Neural crest cell (in vitro differentiated cells): ENCODE data around the gene INHBB. TPM values are rescaled to one million over a fixed set of nuclear protein-coding genes. Genes with fewer than 3 reads are reported as not detected.

ENCODE experiments used
- DNase-seq: peaks from one replicate; pipeline ENCODE4 v3.0.0; 2021; ENCODE audit warnings: low read depth, mixed read lengths, low spot score
- H3K27ac Mint-ChIP-seq: one replicate; pipeline ENCODE4 v1.8.0; 2021; ENCODE audit warnings: mild to moderate bottlenecking, mixed read lengths; ENCODE audit not compliant: unreplicated experiment
- H3K27me3 Mint-ChIP-seq: 2 replicates; pipeline ENCODE4 v1.8.0; 2021; ENCODE audit warnings: low read depth, mild to moderate bottlenecking, mixed read lengths
- H3K36me3 Mint-ChIP-seq: 2 replicates; pipeline ENCODE4 v1.8.0; 2021; ENCODE audit warnings: low read depth, mild to moderate bottlenecking, mixed read lengths
- H3K4me1 Mint-ChIP-seq: 2 replicates; pipeline ENCODE4 v1.8.0; 2021; ENCODE audit warnings: mixed read lengths
- H3K4me3 Mint-ChIP-seq: one replicate; pipeline ENCODE4 v1.8.0; 2021; ENCODE audit warnings: mild to moderate bottlenecking, mixed read lengths
- H3K9me3 Mint-ChIP-seq: 2 replicates; pipeline ENCODE4 v1.8.0; 2021; ENCODE audit warnings: mixed read lengths
- total RNA-seq: library from RNA; stranded (reverse); gene quantifications from 2 replicates; pipeline ENCODE4 v1.2.1, GENCODE V29; 2021
- TF ChIP-seq, protein P1 (sequence below): fragments of 200-600 bp; sonication (generic); conservative IDR thresholded peaks from 2 replicates; pipeline ENCODE4 v1.5.0; 2021; ENCODE audit warnings: antibody characterized with exemption, mild to moderate bottlenecking

Gene INHBB
- total RNA-seq, 1 donor from 2014 or later, result 0.49 TPM

GRCh38 chr2:120398996-120399888 lies 53.3 kb downstream of the INHBB start:
- peaks cover 6% of the 10 kb centered on the region for H3K27me3 Mint-ChIP-seq
- H3K4me3 Mint-ChIP-seq, result no peak overlapping the region
- TF ChIP-seq, protein P1, sequence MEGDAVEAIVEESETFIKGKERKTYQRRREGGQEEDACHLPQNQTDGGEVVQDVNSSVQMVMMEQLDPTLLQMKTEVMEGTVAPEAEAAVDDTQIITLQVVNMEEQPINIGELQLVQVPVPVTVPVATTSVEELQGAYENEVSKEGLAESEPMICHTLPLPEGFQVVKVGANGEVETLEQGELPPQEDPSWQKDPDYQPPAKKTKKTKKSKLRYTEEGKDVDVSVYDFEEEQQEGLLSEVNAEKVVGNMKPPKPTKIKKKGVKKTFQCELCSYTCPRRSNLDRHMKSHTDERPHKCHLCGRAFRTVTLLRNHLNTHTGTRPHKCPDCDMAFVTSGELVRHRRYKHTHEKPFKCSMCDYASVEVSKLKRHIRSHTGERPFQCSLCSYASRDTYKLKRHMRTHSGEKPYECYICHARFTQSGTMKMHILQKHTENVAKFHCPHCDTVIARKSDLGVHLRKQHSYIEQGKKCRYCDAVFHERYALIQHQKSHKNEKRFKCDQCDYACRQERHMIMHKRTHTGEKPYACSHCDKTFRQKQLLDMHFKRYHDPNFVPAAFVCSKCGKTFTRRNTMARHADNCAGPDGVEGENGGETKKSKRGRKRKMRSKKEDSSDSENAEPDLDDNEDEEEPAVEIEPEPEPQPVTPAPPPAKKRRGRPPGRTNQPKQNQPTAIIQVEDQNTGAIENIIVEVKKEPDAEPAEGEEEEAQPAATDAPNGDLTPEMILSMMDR, result no peak
- DNase-seq, result no peak
- no peaks in the 10 kb centered on the region for H3K4me1 Mint-ChIP-seq
- H3K27ac Mint-ChIP-seq, result no peak overlapping the region
- no peaks in the 10 kb centered on the region for H3K36me3 Mint-ChIP-seq
- H3K9me3 Mint-ChIP-seq, result no peaks in the 10 kb centered on the region

DNA sequence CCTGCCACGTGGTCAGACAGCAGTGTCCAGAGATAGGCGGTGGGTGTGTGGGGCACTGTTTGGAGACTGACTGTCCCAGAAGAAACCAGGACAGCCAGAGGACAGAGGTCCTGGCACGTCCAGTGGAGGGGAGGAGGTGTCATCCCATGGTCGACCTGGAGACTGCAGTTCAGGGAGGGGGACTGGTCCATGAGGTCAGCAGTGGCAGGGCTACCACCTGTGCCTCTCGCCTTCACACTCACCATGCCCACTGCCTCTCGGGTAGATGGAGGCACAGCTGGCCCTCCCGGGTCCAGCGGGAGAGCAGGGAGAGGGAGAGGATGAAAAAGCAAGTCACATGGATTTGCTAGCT lies 53.9 kb downstream of the INHBB start:
- Mint-ChIP-seq H3K27ac (no peak overlapping the region), H3K4me1 (no peaks in the 10 kb centered on the region), H3K9me3 (no peaks in the 10 kb centered on the region), H3K4me3 (no peak overlapping the region), H3K36me3 (no peaks in the 10 kb centered on the region), H3K27me3 (peaks cover 6% of the 10 kb centered on the region)
- no peak for DNase-seq
- TF ChIP-seq, protein P1, result no peak

GRCh38 chr2:120400551-120400950 lies 54.6 kb downstream of the INHBB start:
- H3K4me1 Mint-ChIP-seq, result no peaks in the 10 kb centered on the region

More at GRCh38 chr2:120400551-120400950, 54.6 kb downstream of the INHBB start:
- DNase-seq, result no peak
- H3K27me3 Mint-ChIP-seq, result peaks cover 6% of the 10 kb centered on the region
- TF ChIP-seq, protein P1, result no peak
- H3K9me3 Mint-ChIP-seq, result no peaks in the 10 kb centered on the region
- H3K4me3 Mint-ChIP-seq, result no peak overlapping the region
- H3K36me3 Mint-ChIP-seq, result no peaks in the 10 kb centered on the region
- no peak overlapping the region for H3K27ac Mint-ChIP-seq

Other genes with a start within 250 kb of the INHBB start
- 22.4 and 22.7 TPM in 2 replicates for gene TMEM185B, start 122.7 kb upstream of the INHBB start, total RNA-seq
- 29.3 and 30.0 TPM in 2 replicates for gene RALB, start 93.3 kb upstream of the INHBB start, total RNA-seq